ENCODE data around the gene SMIM45.
A peak's percentile ranks its signal among the peaks of the same experiment; 100 is the strongest.

The SMIM45 gene

DNA sequence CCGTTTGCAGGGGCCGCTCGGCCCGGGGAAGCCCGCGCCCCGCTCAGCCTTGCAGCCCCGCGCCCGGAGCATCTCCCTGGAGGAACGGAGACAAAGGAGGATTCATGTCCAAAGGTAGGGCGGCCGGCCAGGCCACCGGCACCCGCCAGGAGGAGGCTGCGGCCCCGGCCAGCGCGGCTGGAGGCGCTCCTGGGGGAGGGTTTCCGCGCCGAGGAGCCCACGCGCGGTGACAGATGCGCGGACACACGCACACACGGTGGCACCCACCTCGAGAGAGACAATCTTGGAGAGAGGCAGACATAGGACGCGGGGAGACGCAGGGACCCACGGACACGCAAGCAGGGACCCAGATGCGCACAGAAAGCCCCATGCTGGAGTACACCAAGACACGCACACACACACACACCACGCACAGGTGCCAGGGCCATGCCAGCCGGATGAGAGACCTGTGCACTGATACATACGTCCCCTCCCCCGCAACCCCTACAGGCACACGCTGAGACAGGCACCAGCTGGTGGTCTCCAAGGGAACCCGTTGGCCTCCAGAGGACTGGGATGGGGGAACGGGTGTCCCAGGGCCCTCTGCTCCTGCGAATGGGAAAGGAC, 25.1 kb downstream of the SMIM45 start:
- Histone ChIP-seq H3K36me3 (ENCODE audit: control insufficient read depth in 2 of 2, extremely low read depth in 1 of 2, insufficient read depth in 1 of 2, low read length in 1 of 2) (no peaks in the 10 kb centered on the region), H3K9me3 (no peaks in the 10 kb centered on the region), H3K4me3 (ENCODE audit: control insufficient read depth in 1 of 2, extremely low read depth in 1 of 2, low read length in 1 of 2) (peak overlapping the region; percentile 28 to 35), H3K27ac (ENCODE audit: low read length) (no peak overlapping the region), H3K27me3 (replicated peaks in 1 of 2; ENCODE audit: control insufficient read depth in 2 of 2, extremely low read depth in 1 of 2, insufficient read depth in 2 of 2, low read length in 1 of 2) (peaks cover 3 to 51% of the 10 kb centered on the region in 2 experiments), H3K4me1 (ENCODE audit: control insufficient read depth in 1 of 2, extremely low read depth in 1 of 2, insufficient read depth in 2 of 2, low read length in 2 of 2) (peaks cover 0 to 14% of the 10 kb centered on the region in 2 experiments)
- DNase-seq (peak in 8 of 35 experiments; percentile 8 to 24 (median 16)), ATAC-seq (replicated peaks in 1 of 4) (peak; percentile 28 to 53 (median 36))
- Mint-ChIP-seq H3K27ac (no peak overlapping the region), H3K4me3 (peak overlapping the region; percentile 43 to 61 (median 57)), H3K4me1 (peaks cover 0 to 14% (median 5%) of the 10 kb centered on the region in 3 donors), H3K27me3 (peaks cover 17 to 35% of the 10 kb centered on the region in 2 donors), H3K9me3 (no peaks in the 10 kb centered on the region), H3K36me3 (no peaks in the 10 kb centered on the region)
- ChIA-PET POLR2A (interaction anchor here in 1 of 2 donors (0.6 kb wide), 1 partner anchor 196 kb away, joined by 9 read pairs; no protein-coding TSS in a partner anchor), CTCF (no interaction called here)
- WGBS (ENCODE audit: insufficient coverage), result 5% methylated on average over 45 of the region's 46 CpGs

DNA sequence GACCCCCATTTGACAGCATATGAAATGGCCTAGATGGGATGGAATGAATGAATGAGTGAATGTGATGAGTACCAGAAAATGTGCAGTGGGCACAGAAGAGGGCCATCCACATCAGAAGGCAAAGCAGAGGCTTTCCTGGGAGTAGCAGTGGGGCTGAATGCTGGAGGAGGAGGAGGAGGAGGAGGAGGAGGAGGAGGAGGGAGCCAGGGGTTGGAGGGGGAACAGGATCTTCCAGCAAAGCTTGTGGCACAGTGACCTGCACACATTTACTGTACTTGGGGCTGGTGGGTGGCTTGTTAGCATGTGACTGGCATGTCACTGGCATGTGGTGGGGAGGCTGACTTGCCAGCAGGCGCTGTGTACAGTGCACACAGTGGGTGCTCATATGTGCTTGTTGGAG, 26.8 kb downstream of the SMIM45 start:
- CTCF ChIA-PET, result no interaction called here
- H3K9me3 Mint-ChIP-seq, result no peaks in the 10 kb centered on the region
- peaks cover 0 to 14% (median 5%) of the 10 kb centered on the region in 3 donors for H3K4me1 Mint-ChIP-seq
- no peaks in the 10 kb centered on the region for H3K36me3 Mint-ChIP-seq
- H3K36me3 ChIP-seq (ENCODE audit: control insufficient read depth in 2 of 2, extremely low read depth in 1 of 2, insufficient read depth in 1 of 2, low read length in 1 of 2), result no peaks in the 10 kb centered on the region
- 100% methylated on average over 1 of the region's 1 CpG for WGBS (ENCODE audit: insufficient coverage)
- peaks cover 11 to 23% of the 10 kb centered on the region in 2 donors for H3K27me3 Mint-ChIP-seq
- H3K9me3 ChIP-seq, result no peaks in the 10 kb centered on the region
- H3K27ac ChIP-seq (ENCODE audit: low read length), result no peak overlapping the region
- H3K27ac Mint-ChIP-seq, result no peak overlapping the region
- ATAC-seq (replicated peaks in 1 of 4) (no peak), DNase-seq (no peak)
- peaks cover 0 to 14% of the 10 kb centered on the region in 2 experiments for H3K4me1 ChIP-seq (ENCODE audit: control insufficient read depth in 1 of 2, extremely low read depth in 1 of 2, insufficient read depth in 2 of 2, low read length in 2 of 2)
- H3K4me3 Mint-ChIP-seq, result no peak overlapping the region
- POLR2A ChIA-PET, result no interaction called here
- H3K4me3 ChIP-seq (ENCODE audit: control insufficient read depth in 1 of 2, extremely low read depth in 1 of 2, low read length in 1 of 2), result no peak overlapping the region
- peaks cover 3 to 39% of the 10 kb centered on the region in 2 experiments for H3K27me3 ChIP-seq (replicated peaks in 1 of 2; ENCODE audit: control insufficient read depth in 2 of 2, extremely low read depth in 1 of 2, insufficient read depth in 2 of 2, low read length in 1 of 2)

DNA sequence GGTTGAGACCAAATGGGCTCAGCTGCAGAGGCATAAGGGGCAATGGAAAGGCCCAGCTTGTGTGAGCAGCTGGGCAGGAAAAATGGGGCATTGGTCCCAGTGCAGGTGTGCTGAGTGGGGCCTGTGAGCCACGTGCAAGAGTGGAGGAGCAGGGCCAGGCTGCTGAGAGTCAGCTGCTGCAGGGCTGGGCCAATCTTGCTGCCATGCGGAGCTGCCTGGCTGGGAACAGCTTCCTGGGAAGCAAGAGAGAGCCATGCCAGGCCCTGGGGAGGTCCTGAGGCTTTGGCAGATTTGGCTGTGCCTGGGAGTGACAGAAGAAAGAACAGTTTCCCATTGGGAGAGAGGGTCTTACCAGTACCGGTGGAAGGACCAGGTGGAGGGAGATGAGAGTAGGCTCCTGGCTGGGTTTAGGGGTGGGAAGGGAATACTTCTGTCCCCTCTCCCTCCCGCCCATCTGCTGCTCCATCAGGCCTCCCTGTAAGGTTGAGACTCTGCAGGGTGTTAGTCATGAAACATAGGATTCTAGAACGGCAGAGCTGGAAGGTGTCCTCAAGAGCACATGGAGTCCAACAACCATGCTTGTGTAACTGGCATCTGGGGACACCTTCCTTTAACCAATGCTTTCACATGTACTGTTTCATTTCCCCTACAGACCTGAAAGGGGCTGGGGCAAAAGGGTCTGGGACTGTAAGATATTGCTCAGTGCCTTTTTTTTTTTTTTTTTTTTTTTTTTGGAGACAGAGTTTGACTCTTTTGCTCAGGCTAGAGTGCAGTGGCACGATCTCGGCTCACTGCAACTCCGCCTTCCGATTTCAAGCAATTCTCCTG, 27.7 kb downstream of the SMIM45 start:
- peaks cover 0 to 14% (median 5%) of the 10 kb centered on the region in 3 donors for H3K4me1 Mint-ChIP-seq
- ATAC-seq (replicated peaks in 1 of 4) (no peak), DNase-seq (no peak)
- H3K9me3 Mint-ChIP-seq, result no peaks in the 10 kb centered on the region
- no peaks in the 10 kb centered on the region for H3K36me3 ChIP-seq (ENCODE audit: control insufficient read depth in 2 of 2, extremely low read depth in 1 of 2, insufficient read depth in 1 of 2, low read length in 1 of 2)
- no peak overlapping the region for H3K27ac ChIP-seq (ENCODE audit: low read length)
- H3K27ac Mint-ChIP-seq, result no peak overlapping the region
- CTCF ChIA-PET, result no interaction called here
- peaks cover 3 to 37% of the 10 kb centered on the region in 2 experiments for H3K27me3 ChIP-seq (replicated peaks in 1 of 2; ENCODE audit: control insufficient read depth in 2 of 2, extremely low read depth in 1 of 2, insufficient read depth in 2 of 2, low read length in 1 of 2)
- WGBS (ENCODE audit: insufficient coverage), result 64% methylated on average over 2 of the region's 9 CpGs
- H3K9me3 ChIP-seq, result no peaks in the 10 kb centered on the region
- H3K4me3 ChIP-seq (ENCODE audit: control insufficient read depth in 1 of 2, extremely low read depth in 1 of 2, low read length in 1 of 2), result no peak overlapping the region
- H3K4me3 Mint-ChIP-seq, result no peak overlapping the region
- peaks cover 0 to 14% of the 10 kb centered on the region in 2 experiments for H3K4me1 ChIP-seq (ENCODE audit: control insufficient read depth in 1 of 2, extremely low read depth in 1 of 2, insufficient read depth in 2 of 2, low read length in 2 of 2)
- POLR2A ChIA-PET, result no interaction called here
- H3K36me3 Mint-ChIP-seq, result no peaks in the 10 kb centered on the region
- peaks cover 11 to 19% of the 10 kb centered on the region in 2 donors for H3K27me3 Mint-ChIP-seq

DNA sequence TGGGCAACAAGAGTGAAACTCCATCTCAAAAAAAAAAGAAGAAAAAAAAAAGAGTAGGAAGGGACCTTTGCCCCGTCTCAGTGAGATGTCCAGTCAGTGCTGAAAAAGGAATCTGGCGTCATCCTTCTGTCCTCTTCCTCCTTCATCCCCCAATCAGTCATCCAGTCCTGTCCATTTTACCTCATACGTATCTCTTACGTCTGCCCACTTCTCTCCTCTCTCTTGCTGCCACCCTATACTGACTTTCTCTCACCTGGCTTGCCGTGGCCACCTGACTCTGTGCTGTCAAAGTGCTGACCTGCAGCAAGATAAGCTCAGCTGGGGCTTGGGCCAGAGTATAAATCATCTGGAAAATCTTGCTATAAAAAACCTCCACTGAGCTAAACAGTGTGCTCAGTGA, 30.9 kb downstream of the SMIM45 start:
- Histone ChIP-seq H3K27me3 (replicated peaks in 1 of 2; ENCODE audit: control insufficient read depth in 2 of 2, extremely low read depth in 1 of 2, insufficient read depth in 2 of 2, low read length in 1 of 2) (peaks cover 2 to 14% of the 10 kb centered on the region in 2 experiments), H3K27ac (ENCODE audit: low read length) (no peak overlapping the region), H3K4me1 (ENCODE audit: control insufficient read depth in 1 of 2, extremely low read depth in 1 of 2, insufficient read depth in 2 of 2, low read length in 2 of 2) (no peaks in the 10 kb centered on the region), H3K36me3 (ENCODE audit: control insufficient read depth in 2 of 2, extremely low read depth in 1 of 2, insufficient read depth in 1 of 2, low read length in 1 of 2) (no peaks in the 10 kb centered on the region), H3K4me3 (ENCODE audit: control insufficient read depth in 1 of 2, extremely low read depth in 1 of 2, low read length in 1 of 2) (no peak overlapping the region), H3K9me3 (no peaks in the 10 kb centered on the region)
- Mint-ChIP-seq H3K4me3 (no peak overlapping the region), H3K36me3 (no peaks in the 10 kb centered on the region), H3K9me3 (no peaks in the 10 kb centered on the region), H3K27ac (no peak overlapping the region), H3K27me3 (peaks cover 0 to 3% of the 10 kb centered on the region in 2 donors), H3K4me1 (no peaks in the 10 kb centered on the region)
- DNase-seq (no peak), ATAC-seq (replicated peaks in 1 of 4) (no peak)
- ChIA-PET CTCF (no interaction called here), POLR2A (no interaction called here)
- 68% methylated on average over 5 of the region's 5 CpGs for WGBS (ENCODE audit: insufficient coverage)

DNA sequence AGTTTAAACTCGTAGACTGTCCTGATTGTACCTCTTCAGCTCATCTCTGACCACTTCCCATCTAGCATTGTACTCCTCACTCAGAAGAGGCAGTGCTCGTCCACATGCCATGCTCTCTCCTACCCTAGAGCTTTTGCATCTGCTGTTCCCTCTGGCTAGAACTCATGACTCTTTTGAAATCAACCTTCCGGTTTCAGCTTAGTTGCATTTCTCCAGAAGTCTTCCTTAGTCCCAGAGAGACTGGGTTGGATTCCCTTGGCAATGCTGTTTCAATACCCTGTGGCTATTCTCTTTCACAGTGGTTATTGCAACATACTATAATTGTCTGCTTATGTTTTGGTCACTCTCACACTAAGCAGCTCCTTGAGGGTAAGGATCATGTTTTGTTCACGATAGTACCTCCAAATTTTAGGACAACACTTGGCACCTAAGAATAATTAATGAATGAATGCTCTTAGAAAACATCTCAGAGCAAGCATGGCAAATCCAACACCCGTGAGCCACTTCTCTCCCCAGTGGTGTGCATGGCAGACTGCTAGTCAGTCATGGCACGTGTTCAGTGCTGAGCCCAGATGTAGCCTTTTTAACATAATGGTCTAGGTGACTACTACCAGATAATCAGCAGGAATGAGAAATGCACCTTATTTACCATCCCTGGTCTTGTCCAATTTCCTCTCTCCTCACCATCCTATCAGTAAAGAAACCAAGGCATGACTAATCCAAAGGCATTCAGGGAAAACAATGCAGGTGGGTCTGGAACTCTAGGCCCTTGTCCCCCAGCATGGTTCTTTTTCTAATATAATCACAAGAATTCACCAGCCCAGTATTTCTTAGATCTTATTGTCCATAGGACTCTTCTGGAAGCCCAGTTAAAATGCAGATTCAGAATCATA, 31.8 kb downstream of the SMIM45 start:
- no peak for ATAC-seq (replicated peaks in 1 of 4)
- ChIA-PET CTCF (no interaction called here), POLR2A (no interaction called here)
- H3K4me1 Mint-ChIP-seq, result no peaks in the 10 kb centered on the region
- H3K27me3 ChIP-seq (replicated peaks in 1 of 2; ENCODE audit: control insufficient read depth in 2 of 2, extremely low read depth in 1 of 2, insufficient read depth in 2 of 2, low read length in 1 of 2), result peaks cover 0 to 11% of the 10 kb centered on the region in 2 experiments
- H3K27ac ChIP-seq (ENCODE audit: low read length), result no peak overlapping the region
- no peaks in the 10 kb centered on the region for H3K9me3 ChIP-seq
- H3K4me3 ChIP-seq (ENCODE audit: control insufficient read depth in 1 of 2, extremely low read depth in 1 of 2, low read length in 1 of 2), result no peak overlapping the region
- WGBS (ENCODE audit: insufficient coverage), result 83% methylated on average over 4 of the region's 6 CpGs
- DNase-seq, result no peak
- H3K27me3 Mint-ChIP-seq, result no peaks in the 10 kb centered on the region
- H3K36me3 Mint-ChIP-seq, result no peaks in the 10 kb centered on the region
- H3K9me3 Mint-ChIP-seq, result no peaks in the 10 kb centered on the region
- no peaks in the 10 kb centered on the region for H3K4me1 ChIP-seq (ENCODE audit: control insufficient read depth in 1 of 2, extremely low read depth in 1 of 2, insufficient read depth in 2 of 2, low read length in 2 of 2)
- H3K4me3 Mint-ChIP-seq, result no peak overlapping the region
- no peak overlapping the region for H3K27ac Mint-ChIP-seq
- H3K36me3 ChIP-seq (ENCODE audit: control insufficient read depth in 2 of 2, extremely low read depth in 1 of 2, insufficient read depth in 1 of 2, low read length in 1 of 2), result no peaks in the 10 kb centered on the region

DNA sequence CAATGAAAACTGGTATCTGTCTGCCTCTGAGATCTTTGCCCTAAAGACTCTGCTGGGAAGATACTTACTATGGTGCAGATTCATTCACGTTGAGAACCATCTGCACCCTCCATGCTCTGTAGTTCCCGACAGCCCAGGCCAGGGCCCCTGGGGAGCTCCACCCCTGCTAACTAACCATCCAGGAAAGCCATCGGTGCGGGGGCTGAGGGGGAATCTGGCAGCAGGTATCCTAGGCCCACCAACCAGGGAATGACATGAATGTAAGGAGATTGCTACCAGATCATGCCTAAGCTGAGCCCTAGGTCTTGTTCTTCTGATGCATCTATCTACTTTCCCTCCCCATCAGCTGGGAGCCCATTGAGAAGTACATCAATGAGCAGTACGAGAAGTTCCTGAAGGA, 35.3 kb downstream of the SMIM45 start:
- POLR2A ChIA-PET, result no interaction called here

More for the DNA sequence above, 35.3 kb downstream of the SMIM45 start:
- Mint-ChIP-seq H3K4me3 (no peak overlapping the region), H3K36me3 (no peaks in the 10 kb centered on the region), H3K27me3 (no peaks in the 10 kb centered on the region), H3K4me1 (no peaks in the 10 kb centered on the region), H3K9me3 (no peaks in the 10 kb centered on the region), H3K27ac (no peak overlapping the region)
- CTCF ChIA-PET, result interaction anchor here in 1 of 2 donors (0.5 kb wide), 1 partner anchor 448 kb away, joined by 6 read pairs; no protein-coding TSS in a partner anchor
- no peak for ATAC-seq (replicated peaks in 1 of 4)
- Histone ChIP-seq H3K27ac (ENCODE audit: low read length) (no peak overlapping the region), H3K36me3 (ENCODE audit: control insufficient read depth in 2 of 2, extremely low read depth in 1 of 2, insufficient read depth in 1 of 2, low read length in 1 of 2) (no peaks in the 10 kb centered on the region), H3K9me3 (no peaks in the 10 kb centered on the region), H3K4me1 (ENCODE audit: control insufficient read depth in 1 of 2, extremely low read depth in 1 of 2, insufficient read depth in 2 of 2, low read length in 2 of 2) (no peaks in the 10 kb centered on the region), H3K4me3 (ENCODE audit: control insufficient read depth in 1 of 2, extremely low read depth in 1 of 2, low read length in 1 of 2) (no peak overlapping the region), H3K27me3 (replicated peaks in 1 of 2; ENCODE audit: control insufficient read depth in 2 of 2, extremely low read depth in 1 of 2, insufficient read depth in 2 of 2, low read length in 1 of 2) (peaks cover 0 to 11% of the 10 kb centered on the region in 2 experiments)
- DNase-seq, result no peak
- 80% methylated on average over 2 of the region's 5 CpGs for WGBS (ENCODE audit: insufficient coverage)

All from T-cell (primary cell).